GM18498 (cell line): Measurements from ENCODE around the gene COPZ1.
"Not testable (repeated sequence)": the region's sequence is repeated elsewhere in the genome, so short reads cannot be mapped to it uniquely, and the experiment has no call there.

Experiments used
- ATAC-seq: cut with Tn5 transposase; IDR thresholded peaks from one replicate; pipeline ENCODE4 v1.9.1; 2021; ENCODE audit warnings: mild to moderate bottlenecking, moderate library complexity; ENCODE audit not compliant: unreplicated experiment

COPZ1 gene

GRCh38 chr12:54330442-54330841, 5.5 kb downstream of the COPZ1 start:
- no peak for ATAC-seq

DNA sequence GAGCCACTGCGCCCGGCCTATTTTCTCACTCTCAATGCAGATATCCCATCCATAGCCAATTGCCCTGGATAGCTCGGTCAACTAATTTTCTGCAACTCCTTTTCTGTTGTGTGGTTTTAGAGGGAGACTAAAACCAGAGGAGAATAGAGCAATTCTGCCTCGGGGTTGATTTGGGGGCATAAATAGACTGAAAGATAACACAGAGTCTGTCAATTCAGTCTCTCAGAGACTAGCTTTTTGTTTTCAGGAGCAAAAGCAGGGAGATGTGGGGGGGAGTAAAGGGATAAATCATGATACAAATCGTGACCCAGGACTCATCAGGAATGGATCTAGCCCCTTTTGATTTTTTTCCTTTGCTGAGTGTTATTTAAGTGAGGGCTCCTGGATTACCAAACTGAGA, 6.5 kb downstream of the COPZ1 start:
- ATAC-seq: no peak

GRCh38 chr12:54333420-54334034, 8.6 kb downstream of the COPZ1 start:
- ATAC-seq: no peak

DNA sequence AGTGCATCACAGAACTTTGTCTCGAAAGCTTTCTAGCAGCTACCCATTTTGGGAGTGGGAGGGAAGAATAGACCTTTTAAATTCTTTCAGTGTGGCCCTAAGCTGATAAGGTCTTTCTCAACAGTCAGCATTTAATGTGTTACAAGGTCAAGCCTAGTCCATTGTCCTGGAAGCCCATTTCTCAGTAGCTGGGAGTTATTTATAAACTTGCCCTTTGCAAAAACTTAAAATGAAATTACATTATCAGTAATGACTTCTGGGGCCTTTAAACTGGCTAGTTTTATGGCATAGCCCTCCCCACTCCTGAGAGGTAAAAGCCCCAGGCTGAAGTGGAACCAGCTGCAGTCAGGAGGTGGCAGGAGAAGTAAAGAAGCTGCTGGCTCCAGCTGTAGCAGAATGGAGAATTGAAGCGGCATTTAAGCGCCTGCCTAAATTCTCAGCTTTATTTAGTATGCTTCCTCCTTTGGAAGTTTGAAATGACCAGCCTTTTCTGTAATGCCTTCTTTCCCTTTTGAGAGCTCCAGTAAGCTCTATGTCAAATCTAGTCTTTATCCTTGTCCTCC, 12.4 kb downstream of the COPZ1 start:
- no peak for ATAC-seq

GRCh38 chr12:54337854-54338650, 13.1 kb downstream of the COPZ1 start:
- ATAC-seq: no peak

- no peak for ATAC-seq
Measured at GRCh38 chr12:54338698-54339296, 13.9 kb downstream of the COPZ1 start.

DNA sequence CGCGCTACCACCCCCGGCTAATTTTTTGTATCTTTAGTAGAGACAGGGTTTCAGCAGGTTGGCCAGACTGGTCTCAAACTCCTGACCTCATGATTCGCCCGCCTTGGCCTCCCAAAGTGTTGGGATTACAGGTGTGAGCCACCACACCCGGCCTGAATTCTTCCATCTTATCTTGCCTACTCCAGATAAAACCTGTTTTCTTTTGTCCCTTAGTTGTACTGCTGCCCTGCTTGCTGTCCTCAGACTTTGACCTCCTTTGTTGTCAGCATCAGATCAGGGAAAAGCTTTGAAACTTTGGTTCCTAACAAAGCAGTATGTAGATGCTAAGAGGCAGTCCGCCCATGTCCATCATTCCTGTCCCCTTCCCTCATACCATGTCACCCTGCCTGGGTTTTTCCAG, 15.9 kb downstream of the COPZ1 start:
- no peak for ATAC-seq

- ATAC-seq: no peak
Measured at GRCh38 chr12:54341378-54342300, 16.7 kb downstream of the COPZ1 start.

DNA sequence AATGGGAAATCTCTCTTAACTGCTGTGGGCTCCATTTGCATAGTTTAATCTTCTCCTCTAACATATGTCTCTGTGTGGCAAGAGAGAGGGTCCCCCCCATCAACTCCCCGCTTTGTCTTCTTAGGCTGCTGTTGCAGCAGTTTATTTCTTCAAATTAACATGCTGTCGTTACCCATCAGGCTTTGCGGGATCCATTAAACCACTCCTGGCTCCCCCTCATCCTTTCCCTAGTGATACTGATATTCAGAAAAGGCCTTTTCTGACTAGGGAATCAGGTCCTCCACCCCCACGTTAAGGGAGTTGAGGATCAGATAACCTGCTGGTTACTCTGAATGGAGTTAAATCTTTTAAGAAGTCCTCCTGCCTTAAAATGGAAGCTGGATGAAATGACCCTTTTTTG, 24.1 kb downstream of the COPZ1 start:
- ATAC-seq: no peak

DNA sequence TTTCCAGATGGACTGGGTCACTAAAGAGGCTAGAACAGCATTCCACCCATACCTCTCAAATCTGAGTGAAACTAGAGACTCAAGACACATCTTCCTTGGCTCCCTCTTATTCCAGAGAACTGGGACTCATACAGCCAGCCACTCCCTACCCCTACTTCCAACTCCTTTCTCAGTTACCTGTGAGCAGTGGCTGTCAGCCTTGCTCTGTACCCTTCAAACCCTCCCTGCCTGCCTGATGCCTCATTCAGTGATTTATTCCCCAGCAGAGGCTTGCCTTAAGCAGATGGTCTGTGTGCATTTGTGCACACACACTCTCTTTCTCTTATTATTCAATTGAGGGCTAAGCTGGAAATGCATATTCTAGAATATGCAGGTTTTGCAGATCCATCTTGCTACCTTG, 24.7 kb downstream of the COPZ1 start:
- ATAC-seq: no peak

GRCh38 chr12:54350743-54351142, 25.8 kb downstream of the COPZ1 start:
- no peak for ATAC-seq

- no peak for ATAC-seq
Measured at GRCh38 chr12:54351341-54351740, 26.4 kb downstream of the COPZ1 start.

- no peak for ATAC-seq
Measured at GRCh38 chr12:54352022-54352531, 27.1 kb downstream of the COPZ1 start.

GRCh38 chr12:54352891-54353874, 28.3 kb downstream of the COPZ1 start:
- ATAC-seq: no peak

DNA sequence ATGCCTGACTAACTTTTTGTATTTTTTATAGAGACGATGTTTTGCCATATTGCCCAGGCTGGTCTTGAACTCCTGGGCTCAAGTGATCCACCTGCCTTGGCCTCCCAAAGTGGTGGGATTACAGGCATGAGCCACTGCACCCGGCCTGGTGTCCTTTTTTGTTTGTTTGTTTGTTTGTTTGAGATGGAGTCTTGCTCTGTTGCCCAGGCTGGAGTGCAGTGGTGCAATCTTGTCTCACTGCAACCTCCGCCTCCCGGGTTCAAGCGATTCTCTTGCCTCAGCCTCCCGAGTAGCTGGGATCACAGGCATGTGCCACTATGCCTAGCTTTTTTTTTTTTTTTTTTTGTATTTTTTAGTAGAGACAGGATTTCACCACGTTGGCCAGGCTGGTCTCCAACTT, 29.3 kb downstream of the COPZ1 start:
- not testable (repeated sequence) for ATAC-seq

- no peak for ATAC-seq
Measured at GRCh38 chr12:54355104-54355815, 30.3 kb downstream of the COPZ1 start.

DNA sequence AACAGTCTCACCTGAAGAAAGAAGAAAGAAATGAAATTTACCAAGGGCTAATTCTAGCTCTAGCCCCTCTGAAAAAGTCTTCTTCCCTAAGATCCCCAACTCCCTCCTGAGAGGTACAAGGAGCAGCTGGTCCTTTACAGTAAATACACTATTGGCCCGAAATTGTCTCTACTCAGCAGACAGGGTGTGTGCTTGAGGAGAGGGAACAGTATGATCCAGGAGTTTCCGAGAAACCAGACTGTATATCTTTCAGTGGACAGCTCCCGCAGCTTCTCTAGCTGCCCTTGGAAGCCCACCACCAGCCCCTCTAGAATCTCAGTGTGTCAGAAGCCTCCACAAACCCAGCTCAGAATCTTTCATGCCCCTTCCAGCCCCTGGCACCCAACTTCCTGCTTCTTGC, 31.3 kb downstream of the COPZ1 start:
- ATAC-seq: no peak

DNA sequence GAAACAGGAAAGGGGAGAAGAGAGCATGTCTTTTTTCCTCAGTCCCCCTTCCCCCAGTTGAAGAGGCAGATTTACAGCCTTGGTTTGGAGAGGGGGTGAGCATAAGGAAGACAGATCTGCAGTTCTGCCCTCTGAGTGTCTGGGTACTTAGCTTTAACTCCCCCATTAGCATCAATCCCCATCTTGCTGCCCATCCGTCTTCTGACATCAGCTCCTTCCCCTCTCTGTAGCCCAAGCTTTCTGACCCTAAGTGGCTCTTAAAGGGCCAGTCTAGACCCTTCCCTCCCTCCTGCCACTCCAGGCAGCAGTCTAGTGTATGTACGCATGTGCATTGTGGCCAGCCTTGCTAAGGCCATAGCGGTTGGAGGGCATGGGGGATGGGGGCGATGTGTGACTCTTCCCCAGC, 32.0 kb downstream of the COPZ1 start:
- no peak for ATAC-seq
